Adrenal gland (tissue), 12 donors: Measurements from ENCODE around the gene UST. TPM values are rescaled to one million over a fixed set of nuclear protein-coding genes. Genes with fewer than 3 reads are reported as not detected.

Experiments
- DNase-seq, 7 donors: peaks; one replicate each; pipeline ENCODE4 v3.0.0-alpha.2; 2019 to 2020
- H3K27ac ChIP-seq, 5 donors: fragments of 200-600 bp; sonication (generic) in 4 of 5; 1 replicate in 3 of 5; 2 replicates in 2 of 5; pipeline versions ENCODE4 v1.5.1 to v1.8.0; 2016 to 2020; ENCODE audit warnings: mild to moderate bottlenecking in 1 of 5
- H3K27me3 ChIP-seq: fragments of 200-600 bp; 2 replicates; pipeline ENCODE4 v1.8.0; 2021
- H3K36me3 ChIP-seq, 2 donors: fragments of 200-600 bp; replicated peaks in 1 of 2; 1 replicate in 1 of 2; 2 replicates in 1 of 2; pipeline versions ENCODE4 v1.5.1 to v1.8.0; 2018 to 2022
- H3K4me1 ChIP-seq, 2 donors: fragments of 200-600 bp; replicated peaks in 1 of 2; 1 replicate in 1 of 2; 2 replicates in 1 of 2; pipeline versions ENCODE4 v1.5.1 to v1.8.0; 2018 to 2021
- H3K4me3 ChIP-seq, 4 donors: fragments of 200-600 bp; sonication (generic) in 3 of 4; one replicate each; pipeline ENCODE4 v1.5.1; 2016 to 2018
- H3K9me3 ChIP-seq, 3 donors: fragments of 200-600 bp; sonication (generic) in 1 of 3; replicated peaks in 1 of 3; 1 replicate in 2 of 3; 2 replicates in 1 of 3; pipeline versions ENCODE4 v1.5.1 to v1.8.0; 2016 to 2021
- CTCF ChIP-seq, 6 experiments: fragments of 450-650 bp in 4 of 6; fragments of 200-600 bp in 2 of 6; sonication (generic) in 1 of 6; IDR thresholded peaks; 1 replicate in 5 of 6; 2 replicates in 1 of 6; pipeline versions ENCODE4 v1.5.1 to v1.8.0; 2016 to 2021; ENCODE audit warnings: antibody characterized with exemption in 6 of 6, mild to moderate bottlenecking in 2 of 6, moderate library complexity in 1 of 6
- POLR2A ChIP-seq, 2 donors: fragments of 450-650 bp; IDR thresholded peaks; one replicate each; pipeline ENCODE4 v1.6.1; 2017; ENCODE audit warnings: antibody characterized with exemption in 2 of 2, mild to moderate bottlenecking in 2 of 2, moderate library complexity in 1 of 2
- WGBS, 4 donors: extraction: QIAGEN DNeasy Blood & Tissue Kit in 2 of 4; methylation state at CpG; one replicate each; pipeline versions ENCODE4 v1.1.5 to v1.1.7; 2013 to 2017; 5-methylcytosine and 5-hydroxymethylcytosine counted together
- intact Hi-C, 2 donors: fragments of 100-400 bp; cut with DNase I; formaldehyde crosslinking; loops; one replicate each; pipeline versions ENCODE4 v1.14.1 to v1.15.0; 2022 to 2023
- polyA plus RNA-seq, 3 donors: library from polyadenylated mRNA; stranded (reverse); fragments of 200-250 nt in 2 of 3; fragments of 350-450 nt in 1 of 3; fragmentation: Illumina TruSeq in 1 of 3; extraction: RNeasy Lipid Tissue Mini Kit (QIAGEN cat#74804) in 1 of 3; gene quantifications; one replicate each; pipeline ENCODE4 v1.2.3, GENCODE V29; 2013 to 2014
- total RNA-seq, 9 donors: library from RNA; depleted of rRNA in 4 of 9; stranded (reverse); fragments of >200 nt in 4 of 9; fragments of 120-200 nt in 1 of 9; fragmentation: NEBNext Ultra II Directional in 1 of 9; extraction: Animal tissue kit (Norgen Biotek cat#: 25700) in 1 of 9; gene quantifications; one replicate each; pipeline versions ENCODE4 v1.1.0 to v1.2.4, GENCODE V29; 2013 to 2023
- donor health status: healthy with polysubstance abuse.
- donor health status: Bipolar disorder and iron deficiency.
- donor health status: DM: yes; HTN: yes; CAD: no.
- donor health status: DM: no; HTN: no; CAD: no.
- donor health status: DM: no; HTN: no; CAD: no.
- donor health status: DM: yes; HTN: yes; CAD: no.

The UST gene
- total and polyA plus RNA-seq, 12 donors = 5.9 to 37.4 (median 18.3) TPM

GRCh38 chr6:149109397-149110070, 362.7 kb downstream of the UST start:
- Histone ChIP-seq H3K27ac (no peak overlapping the region), H3K4me3 (no peak overlapping the region), H3K9me3 (no peaks in the 10 kb centered on the region), H3K4me1 (no peaks in the 10 kb centered on the region), H3K36me3 (no peaks in the 10 kb centered on the region), H3K27me3 (no peaks in the 10 kb centered on the region)
- DNase-seq = no peak
- 92 to 100% (median 93%) methylated on average over 5 of the region's 5 CpGs for WGBS, 4 donors
- no peak for TF ChIP-seq CTCF (IDR thresholded peaks at IDR 0.05)
- no peak for TF ChIP-seq POLR2A (IDR thresholded peaks at IDR 0.05)
- intact Hi-C loops = no loop called here

DNA sequence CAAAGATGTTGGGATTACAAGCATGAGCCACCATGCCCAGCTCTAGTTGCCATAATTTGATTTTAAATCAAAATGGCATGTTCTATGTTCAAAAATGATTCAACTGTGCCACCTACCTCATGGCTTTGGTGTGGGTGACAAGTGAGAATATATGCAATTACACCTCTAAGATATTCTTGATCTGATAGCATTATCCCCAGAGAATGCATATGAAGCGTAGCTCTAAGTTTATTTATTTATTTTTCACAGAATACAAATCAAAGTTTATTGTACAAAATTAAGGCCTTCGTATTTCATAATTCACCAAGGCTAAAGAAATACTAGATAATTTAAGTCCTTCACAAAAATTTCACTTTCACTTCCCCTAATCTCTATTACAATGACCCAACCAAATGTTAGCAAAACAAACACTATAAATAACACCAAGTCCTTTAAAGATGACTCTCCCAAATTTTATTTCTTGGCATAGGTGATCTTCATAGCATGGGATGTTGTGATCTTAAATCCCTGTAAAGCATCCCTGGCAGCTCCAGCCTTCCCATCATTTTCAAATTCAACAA, 364.8 kb downstream of the UST start:
- Histone ChIP-seq H3K27ac (no peak overlapping the region), H3K4me3 (no peak overlapping the region), H3K27me3 (no peaks in the 10 kb centered on the region), H3K9me3 (no peaks in the 10 kb centered on the region), H3K4me1 (no peaks in the 10 kb centered on the region), H3K36me3 (no peaks in the 10 kb centered on the region)
- WGBS, 4 donors = 58 to 67% (median 63%) methylated on average over 2 of the region's 2 CpGs
- TF ChIP-seq CTCF (IDR thresholded peaks at IDR 0.05) = no peak
- no peak for TF ChIP-seq POLR2A (IDR thresholded peaks at IDR 0.05)
- no peak for DNase-seq
- intact Hi-C loops = no loop called here

GRCh38 chr6:149112976-149113375, 366.1 kb downstream of the UST start:
- TF ChIP-seq POLR2A (IDR thresholded peaks at IDR 0.05) (no peak), CTCF (IDR thresholded peaks at IDR 0.05) (no peak)
- H3K4me3 ChIP-seq = no peak overlapping the region

DNA sequence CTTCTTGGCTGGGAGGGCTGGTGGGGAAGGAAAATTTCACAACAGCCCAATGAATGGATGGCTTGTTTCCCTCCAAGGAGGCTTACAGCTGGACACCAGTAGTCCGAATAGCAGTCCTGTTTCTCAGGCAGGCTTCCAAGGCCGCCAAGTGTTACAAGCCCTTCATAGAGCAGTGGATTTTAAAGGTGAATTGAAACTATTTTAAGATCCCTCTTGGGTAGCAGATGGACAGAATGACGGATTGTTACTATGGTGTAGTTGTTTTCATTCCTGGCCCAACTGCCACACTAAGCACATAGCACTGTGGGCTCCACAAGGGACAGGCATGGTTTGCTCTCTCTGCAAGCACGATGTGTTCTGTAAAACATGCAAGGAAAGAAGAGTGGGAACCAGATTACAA, 367.3 kb downstream of the UST start:
- H3K27me3 ChIP-seq = no peaks in the 10 kb centered on the region
- no peaks in the 10 kb centered on the region for H3K9me3 ChIP-seq
- TF ChIP-seq POLR2A (IDR thresholded peaks at IDR 0.05) = no peak
- no peak for TF ChIP-seq CTCF (IDR thresholded peaks at IDR 0.05)
- no peaks in the 10 kb centered on the region for H3K4me1 ChIP-seq
- intact Hi-C loops = no loop called here
- no peaks in the 10 kb centered on the region for H3K36me3 ChIP-seq
- no peak for DNase-seq
- H3K27ac ChIP-seq = no peak overlapping the region
- H3K4me3 ChIP-seq = no peak overlapping the region
- WGBS, 4 donors = 85 to 88% (median 87%) methylated on average over 4 of the region's 4 CpGs

More at GRCh38 chr6:149112976-149113375, 366.1 kb downstream of the UST start:
- intact Hi-C loops = no loop called here
- 86 to 95% (median 91%) methylated on average over 1 to 2 of the region's 2 CpGs for WGBS, 4 donors
- DNase-seq = no peak
- Histone ChIP-seq H3K27ac (no peak overlapping the region), H3K36me3 (no peaks in the 10 kb centered on the region), H3K27me3 (no peaks in the 10 kb centered on the region), H3K9me3 (no peaks in the 10 kb centered on the region), H3K4me1 (no peaks in the 10 kb centered on the region)
